ENCODE results near the gene SLC17A8. TPM values are rescaled to one million over a fixed set of nuclear protein-coding genes. Genes with fewer than 3 reads are reported as not detected.

The SLC17A8 gene
- total RNA-seq, 1 experiment from 2014 or later = not detected

GRCh38 chr12:100437038-100437841 lies 80.4 kb downstream of the SLC17A8 start:
- CTCF ChIA-PET = interaction anchor here (1.0 to 1.1 kb wide), 2 partner anchors 31 to 118 kb away, joined by 3 to 4 read pairs; no protein-coding TSS in a partner anchor
- H3K4me3 Mint-ChIP-seq (ENCODE audit: unreplicated experiment) = no peak overlapping the region
- no peaks in the 10 kb centered on the region for H3K4me1 Mint-ChIP-seq (ENCODE audit: insufficient read depth, unreplicated experiment)
- no peak overlapping the region for H3K27ac Mint-ChIP-seq (ENCODE audit: low read depth, unreplicated experiment)
- POLR2A ChIA-PET = interaction anchor here (0.7 kb wide), 1 partner anchor 10 kb away, joined by 3 read pairs; no protein-coding TSS in a partner anchor
- no peaks in the 10 kb centered on the region for H3K27me3 Mint-ChIP-seq (ENCODE audit: insufficient read depth, unreplicated experiment)
- no peak for TF ChIP-seq CTCF (IDR thresholded peaks at IDR 0.05; ENCODE audit: unreplicated experiment)
- no peaks in the 10 kb centered on the region for H3K36me3 Mint-ChIP-seq (ENCODE audit: insufficient read depth, unreplicated experiment)
- BruUV-seq (replicated peaks) = no TSS peak
- intact Hi-C loops (cut with micrococcal nuclease) = no loop called here
- H3K9me3 Mint-ChIP-seq (ENCODE audit: unreplicated experiment) = no peaks in the 10 kb centered on the region
- DNase-seq (ENCODE audit: unreplicated experiment) = no peak

- ChIA-PET POLR2A (no interaction called here), CTCF (interaction anchor here (0.5 to 1.1 kb wide), 2 partner anchors 36 to 198 kb away, joined by 3 read pairs; no protein-coding TSS in a partner anchor)
- no peak overlapping the region for H3K27ac Mint-ChIP-seq (ENCODE audit: low read depth, unreplicated experiment)
- no peaks in the 10 kb centered on the region for H3K9me3 Mint-ChIP-seq (ENCODE audit: unreplicated experiment)
- no peaks in the 10 kb centered on the region for H3K27me3 Mint-ChIP-seq (ENCODE audit: insufficient read depth, unreplicated experiment)
- TF ChIP-seq CTCF (IDR thresholded peaks at IDR 0.05; ENCODE audit: unreplicated experiment) = no peak
- intact Hi-C loops (cut with micrococcal nuclease) = no loop called here
- no peaks in the 10 kb centered on the region for H3K36me3 Mint-ChIP-seq (ENCODE audit: insufficient read depth, unreplicated experiment)
- no peak overlapping the region for H3K4me3 Mint-ChIP-seq (ENCODE audit: unreplicated experiment)
- DNase-seq (ENCODE audit: unreplicated experiment) = no peak
- no TSS peak for BruUV-seq (replicated peaks)
- no peaks in the 10 kb centered on the region for H3K4me1 Mint-ChIP-seq (ENCODE audit: insufficient read depth, unreplicated experiment)
These were observed 82.9 kb downstream of the SLC17A8 start for GRCh38 chr12:100439797-100440196.

GRCh38 chr12:100442403-100442802 lies 85.5 kb downstream of the SLC17A8 start:
- H3K27ac Mint-ChIP-seq (ENCODE audit: low read depth, unreplicated experiment) = no peak overlapping the region
- BruUV-seq (replicated peaks) = no TSS peak
- intact Hi-C loops (cut with micrococcal nuclease) = no loop called here
- TF ChIP-seq CTCF (IDR thresholded peaks at IDR 0.05; ENCODE audit: unreplicated experiment) = no peak
- H3K27me3 Mint-ChIP-seq (ENCODE audit: insufficient read depth, unreplicated experiment) = peaks cover 9% of the 10 kb centered on the region
- POLR2A ChIA-PET = interaction anchor here (0.8 to 1.1 kb wide), 2 partner anchors 10 to 18 kb away, joined by 3 read pairs; no protein-coding TSS in a partner anchor
- no peaks in the 10 kb centered on the region for H3K4me1 Mint-ChIP-seq (ENCODE audit: insufficient read depth, unreplicated experiment)
- DNase-seq (ENCODE audit: unreplicated experiment) = no peak
- H3K9me3 Mint-ChIP-seq (ENCODE audit: unreplicated experiment) = no peaks in the 10 kb centered on the region
- H3K36me3 Mint-ChIP-seq (ENCODE audit: insufficient read depth, unreplicated experiment) = no peaks in the 10 kb centered on the region
- H3K4me3 Mint-ChIP-seq (ENCODE audit: unreplicated experiment) = no peak overlapping the region
- CTCF ChIA-PET = interaction anchor here (1.4 kb wide), 1 partner anchor 16 kb away, joined by 6 read pairs; no protein-coding TSS in a partner anchor

- Mint-ChIP-seq H3K4me1 (ENCODE audit: insufficient read depth, unreplicated experiment) (no peaks in the 10 kb centered on the region), H3K4me3 (ENCODE audit: unreplicated experiment) (no peak overlapping the region), H3K27me3 (ENCODE audit: insufficient read depth, unreplicated experiment) (peaks cover 20% of the 10 kb centered on the region), H3K9me3 (ENCODE audit: unreplicated experiment) (no peaks in the 10 kb centered on the region), H3K27ac (ENCODE audit: low read depth, unreplicated experiment) (no peak overlapping the region), H3K36me3 (ENCODE audit: insufficient read depth, unreplicated experiment) (no peaks in the 10 kb centered on the region)
- POLR2A ChIA-PET = no interaction called here
- no peak for DNase-seq (ENCODE audit: unreplicated experiment)
- TF ChIP-seq CTCF (IDR thresholded peaks at IDR 0.05; ENCODE audit: unreplicated experiment) = no peak
- intact Hi-C loops (cut with micrococcal nuclease) = no loop called here
- CTCF ChIA-PET = no interaction called here
- no TSS peak for BruUV-seq (replicated peaks)
These were observed 86.6 kb downstream of the SLC17A8 start for GRCh38 chr12:100443434-100443833.
